GM12873 (cell line): ENCODE measurements around the gene KRAS.

ENCODE experiments used
- TF ChIP-seq, protein P1 (sequence below): IDR thresholded peaks from 2 replicates; pipeline ENCODE4 v1.5.1; 2012; ENCODE audit warnings: low read depth, mild to moderate bottlenecking, moderate library complexity, low read length, control low read depth; ENCODE audit not compliant: insufficient read depth; ENCODE audit errors: missing control alignments

KRAS gene

GRCh38 chr12:25283006-25283405 is 32.3 kb upstream of the KRAS start:
- TF ChIP-seq, protein P1, sequence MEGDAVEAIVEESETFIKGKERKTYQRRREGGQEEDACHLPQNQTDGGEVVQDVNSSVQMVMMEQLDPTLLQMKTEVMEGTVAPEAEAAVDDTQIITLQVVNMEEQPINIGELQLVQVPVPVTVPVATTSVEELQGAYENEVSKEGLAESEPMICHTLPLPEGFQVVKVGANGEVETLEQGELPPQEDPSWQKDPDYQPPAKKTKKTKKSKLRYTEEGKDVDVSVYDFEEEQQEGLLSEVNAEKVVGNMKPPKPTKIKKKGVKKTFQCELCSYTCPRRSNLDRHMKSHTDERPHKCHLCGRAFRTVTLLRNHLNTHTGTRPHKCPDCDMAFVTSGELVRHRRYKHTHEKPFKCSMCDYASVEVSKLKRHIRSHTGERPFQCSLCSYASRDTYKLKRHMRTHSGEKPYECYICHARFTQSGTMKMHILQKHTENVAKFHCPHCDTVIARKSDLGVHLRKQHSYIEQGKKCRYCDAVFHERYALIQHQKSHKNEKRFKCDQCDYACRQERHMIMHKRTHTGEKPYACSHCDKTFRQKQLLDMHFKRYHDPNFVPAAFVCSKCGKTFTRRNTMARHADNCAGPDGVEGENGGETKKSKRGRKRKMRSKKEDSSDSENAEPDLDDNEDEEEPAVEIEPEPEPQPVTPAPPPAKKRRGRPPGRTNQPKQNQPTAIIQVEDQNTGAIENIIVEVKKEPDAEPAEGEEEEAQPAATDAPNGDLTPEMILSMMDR: no peak

DNA sequence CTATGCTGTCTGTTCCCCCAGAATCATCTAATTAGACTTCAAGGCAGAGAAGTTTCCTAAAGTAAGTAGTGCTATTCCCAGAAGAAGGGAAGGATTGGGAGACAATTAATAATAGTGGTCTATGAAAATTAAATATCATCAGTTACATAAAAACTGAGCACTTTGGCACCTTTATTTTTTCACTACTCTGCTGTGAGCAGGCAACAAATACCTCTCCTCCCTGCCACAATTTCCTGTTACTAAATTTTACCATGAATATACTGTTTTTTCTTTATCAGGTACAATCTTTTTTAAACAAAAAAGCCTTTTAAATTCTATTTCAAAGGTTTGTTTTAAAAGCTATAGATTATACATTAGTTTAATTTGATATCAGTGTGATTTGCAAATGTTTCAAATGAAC is 29.4 kb upstream of the KRAS start:
- TF ChIP-seq, protein P1: no peak

GRCh38 chr12:25278269-25278668 is 27.5 kb upstream of the KRAS start:
- TF ChIP-seq, protein P1: no peak

DNA sequence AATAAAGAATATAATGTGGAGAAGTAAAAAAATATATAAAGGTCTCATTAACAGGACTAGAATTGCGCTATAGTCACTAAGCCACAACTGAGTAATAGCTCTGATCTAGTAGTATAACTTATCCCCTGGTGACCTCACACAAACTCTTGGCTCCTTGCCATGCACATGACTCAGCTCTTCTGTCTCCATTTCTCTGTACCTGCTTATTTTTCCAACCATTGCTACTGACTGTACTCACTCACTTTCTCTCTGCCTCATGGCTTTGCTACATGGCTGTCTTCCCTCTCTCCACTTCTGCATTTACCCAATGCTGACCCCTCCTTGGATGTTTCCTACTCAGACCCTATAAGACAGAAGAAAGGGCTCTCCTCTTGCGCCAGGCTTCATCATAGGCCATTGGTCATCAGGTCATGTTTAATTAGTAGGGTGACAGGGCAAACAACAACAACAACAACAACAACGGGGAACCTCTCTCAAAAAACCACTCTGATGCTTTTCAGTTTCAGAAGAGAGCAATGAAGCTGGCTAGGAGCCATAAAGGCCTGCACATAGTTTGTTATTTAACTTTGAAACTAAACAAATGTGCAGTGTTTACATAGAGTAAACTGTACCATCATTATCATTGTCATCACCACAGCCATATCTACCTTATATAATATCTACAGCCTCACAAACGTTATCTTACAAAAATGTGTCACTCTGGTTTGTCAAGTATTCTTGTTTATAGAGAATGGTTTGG is 25.6 kb upstream of the KRAS start:
- TF ChIP-seq, protein P1: no peak

- TF ChIP-seq, protein P1: no peak
Observed at GRCh38 chr12:25271486-25272098, 20.9 kb upstream of the KRAS start.

DNA sequence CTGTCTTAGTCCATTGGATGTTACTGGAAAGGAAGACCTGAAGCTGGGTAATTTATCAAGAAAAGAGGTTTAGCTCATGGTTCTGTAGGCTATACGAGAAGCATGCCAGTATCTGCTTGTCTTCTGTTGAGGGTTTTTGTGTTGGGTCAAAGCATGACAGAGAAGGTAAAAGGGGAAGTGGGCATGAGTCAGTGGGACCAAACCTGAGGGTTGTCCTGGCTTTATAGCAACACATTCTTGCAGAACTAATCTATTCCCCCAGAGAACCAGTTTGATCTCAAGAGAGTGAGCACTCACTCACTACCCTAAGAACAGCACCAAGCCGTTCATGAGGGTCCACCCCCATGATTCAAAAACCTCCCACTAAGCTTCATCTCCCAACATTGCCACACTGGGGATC is 19.0 kb upstream of the KRAS start:
- TF ChIP-seq, protein P1: no peak

DNA sequence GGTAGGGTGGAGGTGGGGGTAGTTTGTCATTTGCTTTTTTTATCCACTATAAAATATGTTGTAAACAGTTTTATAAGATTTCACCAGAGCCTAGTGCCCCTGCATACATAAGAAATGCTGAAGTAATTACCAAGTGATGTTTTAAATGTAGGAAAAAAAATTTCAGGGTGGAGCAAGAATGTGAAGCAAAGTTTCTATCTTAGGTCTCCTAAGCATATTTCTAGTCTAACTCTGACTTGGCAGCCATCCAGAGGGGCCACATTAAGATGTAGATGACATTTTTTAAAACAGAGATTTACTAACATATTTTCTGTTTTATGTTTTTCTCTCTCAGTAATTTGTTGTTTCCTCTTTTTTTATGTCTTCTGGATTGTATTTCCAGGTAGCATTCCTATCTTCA is 15.8 kb upstream of the KRAS start:
- TF ChIP-seq, protein P1: no peak
